HepG2 (cell line): ENCODE data around the gene CCDC83. TPM values are rescaled to one million over a fixed set of nuclear protein-coding genes. Genes with fewer than 3 reads are reported as not detected.

Experiments
- ATAC-seq: fragments of 200-7000 bp; cut with Tn5 transposase; 3 replicates; pipeline ENCODE4 v1.9.1; 2020; ENCODE audit warnings: mild to moderate bottlenecking, moderate library complexity
- BruUV-seq: library from RNA; stranded (reverse); fragments of 400-500 nt; replicated peaks from 2 replicates; lab custom pipeline; 2021; lab: Mats Ljungman, UMichigan
- CTCF ChIA-PET: fragments of 300-600 bp; formaldehyde crosslinking; extraction: SDS; loops from one replicate; lab custom pipeline; 2021; ENCODE audit warnings: low total read pairs, inconsistent platforms, low intra/inter-chr PET ratio; lab: Yijun Ruan, JAX
- POLR2A ChIA-PET: fragments of 350-600 bp; sonication (Branson Sonifier 250); formaldehyde crosslinking; loops from one replicate; lab custom pipeline; 2020; ENCODE audit warnings: antibody characterized with exemption, inconsistent platforms; lab: Yijun Ruan, JAX
- DNase-seq: peaks from one replicate; pipeline ENCODE4 v3.0.0-alpha.2; 2015; ENCODE audit warnings: low spot score
- FAIRE-seq: peaks from 3 replicates; lab custom pipeline; 2011; peaks lifted over from hg19 to GRCh38; lab: Jason Lieb, UNC
- H2AFZ ChIP-seq: one replicate; pipeline ENCODE4 v1.6.1; 2011; ENCODE audit warnings: low read length, inconsistent platforms
- H3K27ac ChIP-seq: fragments of 300-600 bp; 3 replicates; pipeline ENCODE4 v1.8.0; 2011; ENCODE audit warnings: mixed run types, mild to moderate bottlenecking, mixed read lengths, low read length, inconsistent platforms; ENCODE audit not compliant: insufficient read depth; ENCODE audit errors: extremely low read length
- H3K27me3 ChIP-seq, 2 experiments: fragments of 200-600 bp in 1 of 2; 2 replicates in 1 of 2; 3 replicates in 1 of 2; pipeline versions ENCODE4 v1.6.0 to v1.8.0; 2011; ENCODE audit warnings: low read length in 2 of 2, mild to moderate bottlenecking in 2 of 2, moderate library complexity in 2 of 2, inconsistent platforms in 1 of 2; ENCODE audit not compliant: insufficient read depth in 2 of 2, control insufficient read depth in 1 of 2
- H3K36me3 ChIP-seq, 2 experiments: fragments of 200-600 bp in 1 of 2; replicated peaks in 1 of 2; 2 replicates in 1 of 2; 3 replicates in 1 of 2; pipeline versions ENCODE4 v1.5.1 to v1.8.0; 2011; ENCODE audit warnings: low read length in 2 of 2, inconsistent platforms in 1 of 2; ENCODE audit not compliant: insufficient read depth in 2 of 2, control insufficient read depth in 1 of 2
- H3K4me1 ChIP-seq: 2 replicates; pipeline ENCODE4 v1.5.1; 2012; ENCODE audit warnings: low read length, inconsistent platforms; ENCODE audit not compliant: insufficient read depth
- H3K4me2 ChIP-seq: 2 replicates; pipeline ENCODE4 v1.6.0; 2011; ENCODE audit warnings: low read depth, low read length, inconsistent platforms
- H3K4me3 ChIP-seq, 3 experiments: fragments of 200-600 bp in 1 of 3; sonication (generic), shearing (Covaris generic) in 1 of 3; replicated peaks in 1 of 3; 2 replicates each; pipeline ENCODE4 v1.5.1; 2011 to 2016; ENCODE audit warnings: low read length in 3 of 3, inconsistent platforms in 2 of 3, low read depth in 2 of 3, mild to moderate bottlenecking in 2 of 3, control low read depth in 1 of 3, mixed read lengths in 1 of 3; ENCODE audit not compliant: insufficient read depth in 1 of 3
- H3K79me2 ChIP-seq: one replicate; pipeline ENCODE4 v1.6.1; 2011; ENCODE audit warnings: low read length, inconsistent platforms; ENCODE audit not compliant: insufficient read depth
- H3K9ac ChIP-seq: 2 replicates; pipeline ENCODE4 v1.6.0; 2011; ENCODE audit warnings: mild to moderate bottlenecking, low read depth, low read length, inconsistent platforms; ENCODE audit not compliant: insufficient read depth
- H3K9me3 ChIP-seq: 2 replicates; pipeline ENCODE4 v1.5.1; 2012; ENCODE audit warnings: mild to moderate bottlenecking, low read length
- H4K20me1 ChIP-seq: 2 replicates; pipeline ENCODE4 v1.6.0; 2011; ENCODE audit warnings: inconsistent platforms, mild to moderate bottlenecking, low read length, moderate library complexity; ENCODE audit not compliant: insufficient read depth
- ATF6 ChIP-seq: sonication (generic); formaldehyde crosslinking; conservative IDR thresholded peaks from 2 replicates; pipeline ENCODE4 v1.4.0; 2020; ENCODE audit warnings: missing genetic modification reagents
- BHLHE40 ChIP-seq: IDR thresholded peaks from 2 replicates; pipeline ENCODE4 v1.6.1; 2011; ENCODE audit warnings: low read length, improper control_type of control experiment
- DPF2 ChIP-seq: sonication (generic); formaldehyde crosslinking; IDR thresholded peaks from 2 replicates; pipeline ENCODE4 v1.4.0; 2020; ENCODE audit warnings: mild to moderate bottlenecking, low read depth, missing genetic modification reagents, borderline replicate concordance
- NFE2L2 ChIP-seq: fragments of 150-350 bp; IDR thresholded peaks from 2 replicates; pipeline ENCODE4 v1.6.1; 2014; ENCODE audit warnings: low read length
- PAXIP1 ChIP-seq: sonication (generic); formaldehyde crosslinking; conservative IDR thresholded peaks from 2 replicates; pipeline ENCODE4 v1.4.0; 2020; ENCODE audit warnings: mild to moderate bottlenecking, missing genetic modification reagents, moderate library complexity
- PBX3 ChIP-seq: sonication (generic); formaldehyde crosslinking; IDR thresholded peaks from 2 replicates; pipeline ENCODE4 v1.8.1; 2023; ENCODE audit warnings: missing genetic modification reagents, inconsistent platforms, borderline replicate concordance
- RARG ChIP-seq: sonication (generic); formaldehyde crosslinking; IDR thresholded peaks from 2 replicates; pipeline ENCODE4 v1.4.0; 2020; ENCODE audit warnings: low read depth, mild to moderate bottlenecking, missing genetic modification reagents
- YY1 ChIP-seq: IDR thresholded peaks from 2 replicates; pipeline ENCODE4 v1.6.1; 2011; ENCODE audit warnings: low read length, low read depth, moderate library complexity, mild to moderate bottlenecking; ENCODE audit not compliant: insufficient read depth, insufficient replicate concordance
- ZBTB44 ChIP-seq: sonication (generic); formaldehyde crosslinking; IDR thresholded peaks from 2 replicates; pipeline ENCODE4 v1.4.0; 2020; ENCODE audit warnings: missing genetic modification reagents
- ZC3H4 ChIP-seq: sonication (generic); formaldehyde crosslinking; IDR thresholded peaks from 2 replicates; pipeline ENCODE4 v1.4.0; 2020; ENCODE audit warnings: missing genetic modification reagents, borderline replicate concordance
- ZFP37 ChIP-seq: sonication (generic); formaldehyde crosslinking; IDR thresholded peaks from 2 replicates; pipeline ENCODE4 v1.4.0; 2020; ENCODE audit warnings: missing genetic modification reagents, borderline replicate concordance
- ZFP90 ChIP-seq: sonication (generic); formaldehyde crosslinking; IDR thresholded peaks from 2 replicates; pipeline ENCODE4 v1.8.0; 2022; ENCODE audit warnings: missing genetic modification reagents, mild to moderate bottlenecking, inconsistent platforms, borderline replicate concordance
- ZNF124 ChIP-seq: sonication (generic); formaldehyde crosslinking; IDR thresholded peaks from 2 replicates; pipeline ENCODE4 v1.4.0; 2020; ENCODE audit warnings: missing genetic modification reagents
- ZNF879 ChIP-seq: sonication (generic); formaldehyde crosslinking; IDR thresholded peaks from 2 replicates; pipeline ENCODE4 v1.8.1; 2023; ENCODE audit warnings: missing genetic modification reagents
- ZSCAN9 ChIP-seq: IDR thresholded peaks from 2 replicates; pipeline ENCODE4 v1.6.1; 2016; ENCODE audit warnings: borderline replicate concordance
- ZZZ3 ChIP-seq: sonication (generic); formaldehyde crosslinking; IDR thresholded peaks from 2 replicates; pipeline ENCODE4 v1.4.0; 2020; ENCODE audit warnings: missing genetic modification reagents, mild to moderate bottlenecking, borderline replicate concordance
- WGBS: methylation state at CpG from one replicate; pipeline ENCODE4 v1.1.6; 2017; ENCODE audit warnings: low lambda C conversion rate; 5-methylcytosine and 5-hydroxymethylcytosine counted together
- in situ Hi-C: cut with HindIII; loops from 2 replicates; pipeline ENCODE4 v1.10.0; 2017; ENCODE audit warnings: low pct_unique_long_range_greater_than_20kb; ENCODE audit not compliant: extremely low pct_ligation_motif_present
- intact Hi-C: fragments of 100-400 bp; cut with micrococcal nuclease; formaldehyde crosslinking; loops from one replicate; pipeline ENCODE4 v1.10.0; 2022; ENCODE audit not compliant: unreplicated experiment
- polyA plus RNA-seq, 8 experiments: library from polyadenylated mRNA; depleted of rRNA in 3 of 8; stranded (reverse) in 7 of 8; unstranded in 1 of 8; fragments of >200 nt; fragmentation: Illumina TruSeq in 4 of 8; extraction: Trizol in 4 of 8; gene quantifications; 2 replicates each; pipeline versions ENCODE4 v1.2.1 to v1.2.3, GENCODE V29; 2011 to 2016; ENCODE audit warnings: low read depth in 4 of 8, missing spikeins in 1 of 8, mixed read lengths in 1 of 8; ENCODE audit not compliant: insufficient read depth in 1 of 8
- total RNA-seq, 5 experiments: library from RNA; depleted of rRNA; stranded (reverse); fragments of >200 nt; fragmentation: Illumina TruSeq; extraction: Trizol; gene quantifications; 2 replicates each; pipeline ENCODE4 v1.2.3, GENCODE V29; 2016; ENCODE audit warnings: low read depth in 1 of 5

CCDC83 gene
- total and polyA plus RNA-seq, 2 of the 13 experiments (the other 11 are each of a cell fraction or from before 2014, with no cell fraction given) = not detected

GRCh38 chr11:85843929-85844328 is 11.3 kb upstream of the CCDC83 start:
- Histone ChIP-seq H3K27ac (no peak overlapping the region), H3K4me2 (no peak overlapping the region), H3K4me1 (no peaks in the 10 kb centered on the region), H3K4me3 (no peak overlapping the region), H3K9me3 (no peaks in the 10 kb centered on the region), H4K20me1 (no peaks in the 10 kb centered on the region), H3K36me3 (no peaks in the 10 kb centered on the region), H2AFZ (no peak overlapping the region), H3K27me3 (no peaks in the 10 kb centered on the region), H3K79me2 (no peaks in the 10 kb centered on the region), H3K9ac (no peak overlapping the region)
- TF ChIP-seq ZFP90 (CRISPR knock-in tag) (no peak), BHLHE40 (no peak), ATF6 (no peak), ZSCAN9 (CRISPR knock-in tag) (no peak), PBX3 (CRISPR knock-in tag) (no peak), DPF2 (CRISPR knock-in tag) (no peak), YY1 (no peak), RARG (CRISPR knock-in tag) (no peak), ZC3H4 (no peak), ZFP37 (CRISPR knock-in tag) (no peak), ZBTB44 (CRISPR knock-in tag) (no peak), ZZZ3 (CRISPR knock-in tag) (no peak), NFE2L2 (no peak), ZNF879 (no peak), PAXIP1 (CRISPR knock-in tag) (no peak), ZNF124 (CRISPR knock-in tag) (no peak)
- 35% methylated on average over 3 of the region's 3 CpGs for WGBS
- ATAC-seq = peak; percentile 35; the same call in 2 of the 3 replicates
- BruUV-seq = no TSS peak
- no peak for FAIRE-seq
- CTCF ChIA-PET = no interaction called here
- intact Hi-C loops (no loop called here), in situ Hi-C loops (no loop called here)
- no peak for DNase-seq
- POLR2A ChIA-PET = no interaction called here
